GM23338 (cell line): ENCODE data around the gene EPB41L5.

Experiments used
- CREB1 ChIP-seq: fragments of 250-450 bp; sonication (Bioruptor Pico); IDR thresholded peaks from 2 replicates; pipeline ENCODE4 v1.5.0; 2020; ENCODE audit warnings: low read depth, mild to moderate bottlenecking, moderate library complexity
- CTCF ChIP-seq, 2 experiments: fragments of 200-600 bp in 1 of 2; sonication (generic) in 1 of 2; conservative IDR thresholded peaks; 2 replicates each; pipeline versions ENCODE4 v1.5.1 to v1.6.1; 2016 to 2017; ENCODE audit warnings: antibody characterized with exemption in 2 of 2, low read depth in 2 of 2, mild to moderate bottlenecking in 2 of 2, moderate library complexity in 1 of 2
- ETS1 ChIP-seq: IDR thresholded peaks from 2 replicates; pipeline ENCODE4 v1.6.1; 2016; ENCODE audit warnings: antibody characterized with exemption
- EZH2 ChIP-seq: fragments of 200-600 bp; sonication (generic); IDR thresholded peaks from one replicate; pipeline ENCODE4 v1.8.0; 2017; ENCODE audit warnings: antibody characterized with exemption, mild to moderate bottlenecking, low read depth; ENCODE audit not compliant: unreplicated experiment
- POLR2AphosphoS5 ChIP-seq: IDR thresholded peaks from 2 replicates; pipeline ENCODE4 v1.6.1; 2016; ENCODE audit warnings: antibody characterized with exemption, low read depth

GRCh38 chr2:120219291-120219690 lies 206.4 kb downstream of the EPB41L5 start:
- TF ChIP-seq CTCF (conservative IDR thresholded peaks at IDR 0.05; ENCODE audit: low read depth in 2 of 2) (no peak), ETS1 (no peak), CREB1 (CRISPR knock-in tag) (no peak), EZH2 (no peak), POLR2AphosphoS5 (no peak)
